ENCODE data around the gene SPNS3.

GRCh38 chr17:4529533-4530152 is 95.9 kb downstream of the SPNS3 start:
- TF ChIP-seq CTCF (IDR thresholded peaks at IDR 0.05) (no peak), POLR2A (IDR thresholded peaks at IDR 0.05) (no peak)

All from lower leg skin (tissue), 3 donors.